Measurements from ENCODE around the gene VPS36.

DNA sequence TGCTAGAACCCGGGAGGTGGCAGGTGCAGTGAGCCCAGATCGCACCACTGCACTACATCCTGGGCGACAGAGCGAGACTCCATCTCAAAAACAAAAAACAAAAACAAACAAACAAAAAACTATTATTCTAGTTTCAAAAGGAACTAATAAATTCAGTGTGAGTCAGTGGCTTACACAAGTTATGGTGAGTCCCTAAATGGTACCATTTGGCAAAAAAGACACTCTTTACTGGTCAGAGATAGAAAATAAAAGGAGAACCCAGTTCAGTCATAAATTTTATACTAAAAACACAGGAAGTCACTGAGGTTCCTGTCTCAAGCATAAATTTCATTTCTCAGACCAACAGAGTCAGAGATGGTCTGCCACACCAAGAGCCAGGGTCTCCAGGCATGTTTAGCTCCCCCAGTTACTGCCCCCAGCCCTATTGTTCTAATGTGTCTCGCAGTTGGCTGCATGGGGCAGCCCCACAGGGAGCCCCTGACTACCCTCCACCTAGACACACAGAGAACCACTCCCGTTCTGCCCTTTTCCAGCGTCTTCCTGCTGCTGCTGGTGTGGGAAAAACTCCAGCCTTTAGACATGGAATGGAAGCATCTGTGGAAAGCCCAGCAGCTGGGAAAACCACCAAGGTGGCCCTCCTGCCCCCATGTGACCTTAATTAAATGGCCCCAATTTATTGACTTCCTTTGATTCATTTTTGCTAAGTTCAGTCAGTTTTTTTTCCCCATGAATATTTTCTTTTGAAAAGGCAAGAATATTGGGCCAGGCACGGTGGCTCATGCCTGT, 56.7 kb downstream of the VPS36 start:
- TF ChIP-seq CTCF (IDR thresholded peaks at IDR 0.05) (no peak), ZNF396 (CRISPR knock-in tag; IDR thresholded peaks at IDR 0.05; ENCODE audit: borderline replicate concordance) (no peak)

All from WTC11 (cell line).